Breast epithelium (tissue), 4 donors: Measurements from ENCODE around the gene TEX2. TPM values are rescaled to one million over a fixed set of nuclear protein-coding genes. Genes with fewer than 3 reads are reported as not detected.

Experiments
- DNase-seq, 2 donors: peaks; one replicate each; pipeline ENCODE4 v3.0.0-alpha.2; 2019; ENCODE audit warnings: low spot score in 2 of 2
- H3K27ac ChIP-seq, 2 donors: fragments of 200-600 bp; sonication (generic) in 1 of 2; one replicate each; pipeline ENCODE4 v1.5.1; 2016 to 2019; ENCODE audit warnings: mild to moderate bottlenecking in 1 of 2
- H3K27me3 ChIP-seq, 2 donors: fragments of 200-600 bp; sonication (generic) in 1 of 2; one replicate each; pipeline versions ENCODE4 v1.5.1 to v1.6.0; 2017 to 2019; ENCODE audit warnings: control low read depth in 1 of 2, mild to moderate bottlenecking in 1 of 2
- H3K36me3 ChIP-seq: fragments of 200-600 bp; one replicate; pipeline ENCODE4 v1.5.1; 2019
- H3K4me1 ChIP-seq, 2 donors: fragments of 200-600 bp; sonication (generic); one replicate each; pipeline ENCODE4 v1.5.1; 2016 to 2019; ENCODE audit warnings: control low read depth in 1 of 2
- H3K4me3 ChIP-seq, 3 donors: fragments of 200-600 bp; sonication (generic); 1 replicate in 2 of 3; 2 replicates in 1 of 3; pipeline ENCODE4 v1.5.1; 2016 to 2019; ENCODE audit warnings: mild to moderate bottlenecking in 3 of 3, moderate library complexity in 2 of 3
- H3K9me3 ChIP-seq, 2 donors: fragments of 200-600 bp; sonication (generic) in 1 of 2; one replicate each; pipeline ENCODE4 v1.5.1; 2016 to 2019; ENCODE audit warnings: control low read depth in 1 of 2
- POLR2A ChIP-seq: fragments of 450-650 bp; IDR thresholded peaks from one replicate; pipeline ENCODE4 v1.6.1; 2016; ENCODE audit warnings: antibody characterized with exemption, mild to moderate bottlenecking, moderate library complexity
- POLR2AphosphoS5 ChIP-seq, 3 donors: sonication (generic); formaldehyde crosslinking; IDR thresholded peaks; one replicate each; pipeline ENCODE4 v1.6.1; 2017; ENCODE audit warnings: antibody characterized with exemption in 3 of 3
- intact Hi-C: fragments of 100-400 bp; cut with DNase I; formaldehyde crosslinking; loops from one replicate; pipeline ENCODE4 v1.15.1; 2023; ENCODE audit warnings: low total_unique reads
- total RNA-seq, 3 donors: library from RNA; depleted of rRNA; stranded (reverse); fragments of >200 nt; gene quantifications; one replicate each; pipeline ENCODE4 v1.1.0, GENCODE V29; 2016
- TF ChIP-seq, protein P1 (sequence below), 3 donors: fragments of 450-650 bp; IDR thresholded peaks; one replicate each; pipeline ENCODE4 v1.5.1; 2016 to 2017; ENCODE audit warnings: antibody characterized with exemption in 3 of 3, mild to moderate bottlenecking in 3 of 3, moderate library complexity in 3 of 3

Gene TEX2, protein sequence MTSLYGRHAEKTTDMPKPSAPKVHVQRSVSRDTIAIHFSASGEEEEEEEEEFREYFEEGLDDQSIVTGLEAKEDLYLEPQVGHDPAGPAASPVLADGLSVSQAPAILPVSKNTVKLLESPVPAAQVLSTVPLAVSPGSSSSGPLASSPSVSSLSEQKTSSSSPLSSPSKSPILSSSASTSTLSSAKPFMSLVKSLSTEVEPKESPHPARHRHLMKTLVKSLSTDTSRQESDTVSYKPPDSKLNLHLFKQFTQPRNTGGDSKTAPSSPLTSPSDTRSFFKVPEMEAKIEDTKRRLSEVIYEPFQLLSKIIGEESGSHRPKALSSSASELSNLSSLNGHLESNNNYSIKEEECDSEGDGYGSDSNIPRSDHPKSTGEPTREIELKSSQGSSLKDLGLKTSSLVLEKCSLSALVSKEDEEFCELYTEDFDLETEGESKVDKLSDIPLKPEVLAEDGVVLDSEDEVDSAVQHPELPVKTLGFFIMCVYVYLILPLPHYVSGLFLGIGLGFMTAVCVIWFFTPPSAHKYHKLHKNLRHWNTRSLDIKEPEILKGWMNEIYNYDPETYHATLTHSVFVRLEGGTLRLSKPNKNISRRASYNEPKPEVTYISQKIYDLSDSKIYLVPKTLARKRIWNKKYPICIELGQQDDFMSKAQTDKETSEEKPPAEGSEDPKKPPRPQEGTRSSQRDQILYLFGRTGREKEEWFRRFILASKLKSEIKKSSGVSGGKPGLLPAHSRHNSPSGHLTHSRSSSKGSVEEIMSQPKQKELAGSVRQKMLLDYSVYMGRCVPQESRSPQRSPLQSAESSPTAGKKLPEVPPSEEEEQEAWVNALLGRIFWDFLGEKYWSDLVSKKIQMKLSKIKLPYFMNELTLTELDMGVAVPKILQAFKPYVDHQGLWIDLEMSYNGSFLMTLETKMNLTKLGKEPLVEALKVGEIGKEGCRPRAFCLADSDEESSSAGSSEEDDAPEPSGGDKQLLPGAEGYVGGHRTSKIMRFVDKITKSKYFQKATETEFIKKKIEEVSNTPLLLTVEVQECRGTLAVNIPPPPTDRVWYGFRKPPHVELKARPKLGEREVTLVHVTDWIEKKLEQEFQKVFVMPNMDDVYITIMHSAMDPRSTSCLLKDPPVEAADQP
- 10 to 100 TPM; 47.5 to 70.7 (median 69.6) TPM for total RNA-seq

DNA sequence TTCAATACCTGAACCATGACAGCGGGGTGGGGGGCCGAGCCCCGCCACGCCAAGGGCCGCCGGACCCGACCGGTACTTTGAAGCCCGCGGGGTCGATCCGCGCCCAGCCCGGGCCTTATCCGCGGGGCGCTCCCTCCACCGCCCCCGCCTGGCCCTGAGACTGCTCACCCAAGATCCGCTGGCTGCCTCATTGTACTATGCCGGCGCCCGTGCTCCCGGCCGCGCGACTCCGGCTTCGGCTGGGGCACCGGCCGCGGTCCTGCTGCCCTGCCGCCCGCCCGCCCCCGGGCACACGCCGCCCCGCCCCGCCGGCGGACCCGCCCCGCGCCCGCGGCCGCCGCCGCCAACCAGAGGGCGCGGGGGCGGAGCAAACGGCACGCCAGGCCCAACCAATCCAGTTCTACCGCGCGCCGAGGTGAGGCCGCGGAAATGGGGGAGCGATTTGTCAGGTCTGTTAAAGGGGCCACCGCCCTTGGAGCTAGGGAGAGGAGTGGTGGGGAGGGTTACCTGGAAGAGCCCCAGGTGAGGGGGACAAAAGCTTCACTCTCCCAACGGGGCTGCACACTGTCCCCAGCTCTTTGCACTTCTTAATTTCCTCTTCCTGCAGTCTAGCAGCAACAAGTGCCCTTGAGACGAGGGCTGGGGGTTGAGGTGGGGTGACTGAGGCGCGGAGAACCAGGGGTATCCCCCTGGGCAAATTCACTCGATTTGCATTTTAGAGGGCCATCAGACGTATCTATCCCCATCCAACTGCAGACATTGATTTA, at the start of gene TEX2:
TSS of gene TEX2 (minus strand) at position 261 of the 767 bp plus-strand sequence. CDS start 49,043 bp downstream, outside the sequence.
- Histone ChIP-seq H3K4me1 (peaks cover 5 to 9% of the 10 kb centered on the region in 2 donors), H3K9me3 (no peaks in the 10 kb centered on the region), H3K4me3 (peak within 1 kb of the TSS; percentile 87 to 99 (median 97)), H3K27ac (peak within 1 kb of the TSS; percentile 89 to 96), H3K27me3 (no peaks in the 10 kb centered on the region), H3K36me3 (no peaks in the 10 kb centered on the region)
- intact Hi-C loops: loop anchor here (10.0 kb wide), 1 partner anchor 118 kb away; no protein-coding TSS in a partner anchor
- DNase-seq: peak; percentile 81 to 87
- peak in 1 of 3 donors; percentile 59 for TF ChIP-seq POLR2AphosphoS5 (IDR thresholded peaks at IDR 0.05)
- TF ChIP-seq POLR2A: no peak

DNA sequence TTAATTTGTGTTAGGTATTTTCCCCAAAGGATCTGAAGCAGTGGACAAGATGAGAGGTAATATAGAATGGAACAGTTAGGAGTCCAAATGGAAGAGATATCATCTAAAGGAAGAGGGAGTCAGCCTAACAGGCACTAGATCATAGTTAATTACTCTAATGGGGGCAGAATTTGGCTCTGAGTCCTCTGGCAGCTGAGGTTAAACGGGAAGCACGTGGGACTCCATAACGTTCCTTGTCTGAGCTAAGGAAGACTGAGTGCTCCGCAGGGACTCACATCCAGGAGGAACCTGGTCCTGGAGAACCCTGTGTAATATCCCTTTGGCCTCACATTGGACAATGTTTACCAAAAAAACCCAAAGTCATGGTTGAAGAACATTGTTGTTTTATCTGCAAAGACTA, 46.6 kb upstream of the TEX2 start:
- TF ChIP-seq POLR2A: no peak
- Histone ChIP-seq H3K27me3 (no peaks in the 10 kb centered on the region), H3K36me3 (no peaks in the 10 kb centered on the region), H3K4me3 (no peak overlapping the region), H3K27ac (peak overlapping the region in 1 of 2 donors; percentile 52), H3K9me3 (no peaks in the 10 kb centered on the region), H3K4me1 (no peaks in the 10 kb centered on the region)
- intact Hi-C loops: no loop called here
- no peak for DNase-seq

DNA sequence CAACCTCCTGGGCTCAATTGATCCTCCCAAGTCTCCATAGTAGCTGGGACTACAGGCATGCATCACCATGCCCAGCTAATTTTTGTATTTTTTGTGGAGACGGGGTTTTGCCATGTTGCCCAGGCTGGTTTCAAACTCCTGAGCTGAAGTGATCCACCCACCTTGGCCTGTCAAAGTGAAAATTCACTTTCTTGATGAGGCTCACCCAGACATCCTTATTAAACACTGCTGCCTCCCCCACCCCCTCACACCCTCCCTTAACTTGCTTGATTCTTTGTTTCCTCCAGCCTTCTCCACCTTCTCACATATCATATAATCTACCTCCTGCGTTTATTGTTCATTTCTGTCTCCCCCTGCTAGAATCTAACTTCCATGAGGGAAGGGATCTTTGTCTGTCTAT, 46.0 kb upstream of the TEX2 start:
- H3K4me1 ChIP-seq: no peaks in the 10 kb centered on the region
- no peaks in the 10 kb centered on the region for H3K27me3 ChIP-seq
- TF ChIP-seq POLR2A (no peak), POLR2AphosphoS5 (IDR thresholded peaks at IDR 0.05) (no peak)
- TF ChIP-seq, protein P1, sequence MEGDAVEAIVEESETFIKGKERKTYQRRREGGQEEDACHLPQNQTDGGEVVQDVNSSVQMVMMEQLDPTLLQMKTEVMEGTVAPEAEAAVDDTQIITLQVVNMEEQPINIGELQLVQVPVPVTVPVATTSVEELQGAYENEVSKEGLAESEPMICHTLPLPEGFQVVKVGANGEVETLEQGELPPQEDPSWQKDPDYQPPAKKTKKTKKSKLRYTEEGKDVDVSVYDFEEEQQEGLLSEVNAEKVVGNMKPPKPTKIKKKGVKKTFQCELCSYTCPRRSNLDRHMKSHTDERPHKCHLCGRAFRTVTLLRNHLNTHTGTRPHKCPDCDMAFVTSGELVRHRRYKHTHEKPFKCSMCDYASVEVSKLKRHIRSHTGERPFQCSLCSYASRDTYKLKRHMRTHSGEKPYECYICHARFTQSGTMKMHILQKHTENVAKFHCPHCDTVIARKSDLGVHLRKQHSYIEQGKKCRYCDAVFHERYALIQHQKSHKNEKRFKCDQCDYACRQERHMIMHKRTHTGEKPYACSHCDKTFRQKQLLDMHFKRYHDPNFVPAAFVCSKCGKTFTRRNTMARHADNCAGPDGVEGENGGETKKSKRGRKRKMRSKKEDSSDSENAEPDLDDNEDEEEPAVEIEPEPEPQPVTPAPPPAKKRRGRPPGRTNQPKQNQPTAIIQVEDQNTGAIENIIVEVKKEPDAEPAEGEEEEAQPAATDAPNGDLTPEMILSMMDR (IDR thresholded peaks at IDR 0.05): no peak
- intact Hi-C loops: no loop called here
- H3K4me3 ChIP-seq: no peak overlapping the region
- no peak for DNase-seq
- H3K36me3 ChIP-seq: no peaks in the 10 kb centered on the region
- H3K9me3 ChIP-seq: no peaks in the 10 kb centered on the region
- no peak overlapping the region for H3K27ac ChIP-seq

DNA sequence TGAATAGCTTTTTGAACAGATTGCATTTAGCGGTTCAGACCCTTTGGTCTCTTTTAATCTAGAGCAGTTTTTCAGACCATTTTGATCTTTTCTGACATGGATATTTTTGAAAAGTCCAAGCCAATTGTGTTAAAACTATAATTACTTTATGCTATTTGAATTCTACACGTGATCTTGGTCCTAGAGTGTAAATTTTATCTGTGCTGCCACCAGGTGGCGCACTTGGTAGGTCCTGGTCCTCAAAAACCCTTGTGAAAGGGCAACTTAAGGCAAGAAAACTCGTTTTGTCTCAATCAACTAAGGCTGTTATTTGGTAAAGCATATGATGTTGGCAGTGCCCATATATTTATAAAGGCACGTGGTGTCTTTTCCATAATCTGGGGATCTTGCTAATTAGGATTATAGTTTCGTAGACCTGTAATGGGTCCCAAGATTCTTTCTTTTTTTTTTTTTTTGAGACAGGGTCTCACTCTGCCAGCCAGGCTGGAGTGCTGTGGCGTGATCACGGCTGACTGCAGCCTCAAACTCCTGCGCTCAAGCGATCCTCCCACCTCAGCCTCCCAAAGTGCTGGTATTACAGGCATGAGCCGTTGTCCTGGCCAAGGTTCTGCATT, 43.9 kb upstream of the TEX2 start:
- intact Hi-C loops: no loop called here
- Histone ChIP-seq H3K4me3 (no peak overlapping the region), H3K4me1 (no peaks in the 10 kb centered on the region), H3K36me3 (no peaks in the 10 kb centered on the region), H3K27me3 (no peaks in the 10 kb centered on the region), H3K9me3 (no peaks in the 10 kb centered on the region), H3K27ac (no peak overlapping the region)
- TF ChIP-seq, protein P1 (IDR thresholded peaks at IDR 0.05): peak; percentile 75 to 86 (median 82)
- TF ChIP-seq POLR2A (no peak), POLR2AphosphoS5 (IDR thresholded peaks at IDR 0.05) (no peak)
- peak; percentile 58 to 67 for DNase-seq

DNA sequence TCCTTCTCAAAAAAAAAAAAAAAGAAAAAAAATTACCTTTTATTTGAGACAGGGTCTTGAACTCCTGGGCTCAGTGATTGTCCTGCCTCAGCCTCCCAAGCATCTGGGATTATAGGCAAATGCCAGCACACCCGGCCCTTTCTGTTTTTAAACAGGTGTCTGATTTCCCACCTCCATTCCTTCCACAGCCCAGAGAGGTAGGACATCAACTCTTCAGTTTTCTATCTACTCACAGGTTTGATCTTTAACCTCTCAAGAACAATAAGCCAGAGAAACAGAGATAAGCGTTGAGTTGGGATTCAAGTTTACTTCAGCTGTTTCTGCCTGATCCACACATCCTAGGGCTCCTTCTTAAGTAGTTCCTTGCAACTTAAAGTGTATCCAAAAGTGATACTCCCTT, 41.5 kb upstream of the TEX2 start:
- no peak overlapping the region for H3K27ac ChIP-seq
- no peaks in the 10 kb centered on the region for H3K4me1 ChIP-seq
- no peaks in the 10 kb centered on the region for H3K36me3 ChIP-seq
- TF ChIP-seq, protein P1 (IDR thresholded peaks at IDR 0.05): no peak
- TF ChIP-seq POLR2AphosphoS5 (IDR thresholded peaks at IDR 0.05) (no peak), POLR2A (no peak)
- no peaks in the 10 kb centered on the region for H3K27me3 ChIP-seq
- DNase-seq: no peak
- intact Hi-C loops: no loop called here
- no peak overlapping the region for H3K4me3 ChIP-seq
- H3K9me3 ChIP-seq: no peaks in the 10 kb centered on the region
